HG03045 (cell line): ENCODE results near the gene VSTM2B.
A peak's percentile ranks its signal among the peaks of the same experiment; 100 is the strongest.

Experiments
- ATAC-seq: cut with Tn5 transposase; IDR thresholded peaks from one replicate; pipeline ENCODE4 v1.9.1; 2021; ENCODE audit warnings: mild to moderate bottlenecking, moderate library complexity; ENCODE audit not compliant: unreplicated experiment

The VSTM2B gene

DNA sequence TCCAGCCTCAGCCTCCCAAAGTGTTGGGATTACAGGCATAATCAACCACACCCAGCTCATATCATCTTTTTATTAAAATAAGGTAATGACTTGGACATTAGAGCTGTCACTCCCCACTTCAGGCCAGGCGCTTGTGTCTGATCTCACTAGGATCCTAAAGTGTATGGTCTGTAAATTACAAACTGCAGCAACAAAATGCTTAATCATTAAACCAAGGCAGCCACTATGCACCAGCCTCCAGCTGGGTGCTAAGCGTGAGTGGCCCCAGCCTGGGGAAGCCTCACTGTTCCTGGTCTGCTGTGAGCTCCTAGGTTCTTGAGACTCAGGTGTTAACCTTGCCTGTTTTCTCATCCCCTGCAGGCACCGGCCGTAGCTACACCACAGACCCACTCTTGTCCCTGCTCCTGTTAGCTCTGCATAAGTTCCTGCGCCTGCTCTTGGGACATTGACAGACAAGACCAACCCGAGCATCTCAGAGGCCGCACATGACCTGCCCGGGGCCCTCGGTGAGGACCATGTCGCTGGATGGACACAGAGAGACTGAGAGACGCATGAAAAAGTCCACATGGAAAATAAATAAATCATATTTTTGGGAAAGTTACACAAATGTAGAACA lies 37.8 kb downstream of the VSTM2B start:
- no peak for ATAC-seq

DNA sequence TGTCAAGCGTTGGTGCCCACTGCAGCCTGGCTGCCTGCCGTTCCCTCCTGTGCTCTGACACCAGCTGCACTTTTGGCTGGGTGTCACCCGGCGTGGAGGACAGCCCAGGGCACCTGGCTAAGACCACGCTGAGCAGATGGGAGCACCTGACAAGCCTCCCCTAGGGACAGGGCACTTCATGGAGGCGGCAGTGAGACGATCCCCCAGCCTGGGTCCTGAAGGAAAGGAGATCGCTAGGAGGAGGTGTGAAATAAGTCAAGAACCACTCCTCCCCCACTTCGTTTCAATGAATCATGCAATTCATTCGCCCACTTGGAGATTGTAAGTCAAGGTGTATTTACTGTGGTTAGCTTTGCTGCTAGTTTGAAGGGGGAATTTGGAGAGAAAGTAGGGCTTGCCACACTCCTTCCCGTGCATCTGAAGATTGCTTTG lies 38.8 kb downstream of the VSTM2B start:
- no peak for ATAC-seq

DNA sequence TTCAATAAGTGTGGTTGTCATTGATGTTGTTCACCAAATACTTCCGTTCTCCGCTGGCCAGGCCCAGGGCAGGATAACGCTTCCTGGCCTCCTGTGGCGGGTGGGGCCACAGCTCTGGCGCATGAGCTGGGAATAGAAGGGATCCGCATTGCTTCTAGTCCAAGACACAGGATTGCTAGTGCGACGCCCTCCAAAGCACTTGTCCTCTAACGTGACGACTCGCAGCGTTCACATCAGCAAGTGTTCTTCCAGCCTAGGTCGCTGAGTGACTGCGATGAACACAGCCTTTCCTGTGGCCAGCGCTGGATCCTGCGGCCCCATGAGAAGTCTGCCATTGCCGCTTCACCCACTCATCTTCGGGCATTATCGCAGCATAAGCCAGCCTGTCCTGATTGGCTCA lies 39.4 kb downstream of the VSTM2B start:
- ATAC-seq: no peak

DNA sequence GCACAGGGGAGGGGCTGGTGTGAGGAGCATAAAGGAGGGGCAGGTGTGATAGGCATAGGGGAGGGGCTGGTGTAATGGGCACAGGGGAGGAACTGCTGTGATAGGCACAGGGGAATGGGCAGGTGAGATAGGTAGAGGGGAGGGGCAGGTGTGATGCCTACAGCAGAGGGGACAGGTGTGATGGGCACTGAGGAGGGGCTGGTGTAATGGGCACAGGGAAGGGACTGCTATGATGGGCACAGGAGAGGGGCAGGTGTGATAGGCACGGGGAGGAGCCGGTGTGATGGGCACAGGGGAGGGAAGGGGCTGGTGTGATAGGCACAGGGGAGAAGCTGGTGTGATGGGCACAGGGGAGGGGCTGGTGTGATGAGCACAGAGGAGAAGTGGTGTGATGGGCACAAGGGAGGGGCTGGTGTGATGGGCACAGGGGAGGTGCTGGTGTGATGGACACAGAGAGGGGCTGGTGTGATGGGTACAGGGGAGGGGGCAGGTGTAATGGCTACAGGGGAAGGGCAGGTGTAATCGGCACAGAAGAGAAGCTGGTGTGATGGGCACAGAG lies 40.8 kb downstream of the VSTM2B start:
- ATAC-seq: no peak

DNA sequence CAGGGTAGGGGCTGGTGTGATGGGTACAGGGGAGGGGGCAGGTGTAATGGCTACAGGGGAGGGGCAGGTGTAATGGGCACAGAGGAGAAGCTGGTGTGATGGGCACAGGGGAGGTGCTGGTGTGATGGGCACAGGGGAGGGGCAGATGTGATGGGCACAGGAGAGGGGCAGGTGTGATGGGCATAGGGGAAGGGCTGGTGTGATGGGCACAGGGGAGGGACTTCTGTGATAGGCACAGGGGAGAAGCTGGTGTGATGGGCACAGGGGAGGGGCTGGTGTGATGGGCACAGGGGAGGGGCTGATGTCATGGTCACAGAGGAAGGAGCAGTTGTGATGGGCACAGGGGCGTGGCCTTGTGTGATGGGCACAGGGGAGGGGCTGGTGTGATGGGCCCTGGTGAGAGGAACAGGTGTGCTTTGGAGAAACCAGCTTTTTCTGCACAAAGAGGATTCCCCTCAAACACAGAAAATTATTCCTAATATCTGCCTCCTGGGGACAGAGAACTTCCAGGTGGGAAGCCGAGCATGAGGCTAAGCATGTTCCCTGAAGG lies 41.6 kb downstream of the VSTM2B start:
- no peak for ATAC-seq

DNA sequence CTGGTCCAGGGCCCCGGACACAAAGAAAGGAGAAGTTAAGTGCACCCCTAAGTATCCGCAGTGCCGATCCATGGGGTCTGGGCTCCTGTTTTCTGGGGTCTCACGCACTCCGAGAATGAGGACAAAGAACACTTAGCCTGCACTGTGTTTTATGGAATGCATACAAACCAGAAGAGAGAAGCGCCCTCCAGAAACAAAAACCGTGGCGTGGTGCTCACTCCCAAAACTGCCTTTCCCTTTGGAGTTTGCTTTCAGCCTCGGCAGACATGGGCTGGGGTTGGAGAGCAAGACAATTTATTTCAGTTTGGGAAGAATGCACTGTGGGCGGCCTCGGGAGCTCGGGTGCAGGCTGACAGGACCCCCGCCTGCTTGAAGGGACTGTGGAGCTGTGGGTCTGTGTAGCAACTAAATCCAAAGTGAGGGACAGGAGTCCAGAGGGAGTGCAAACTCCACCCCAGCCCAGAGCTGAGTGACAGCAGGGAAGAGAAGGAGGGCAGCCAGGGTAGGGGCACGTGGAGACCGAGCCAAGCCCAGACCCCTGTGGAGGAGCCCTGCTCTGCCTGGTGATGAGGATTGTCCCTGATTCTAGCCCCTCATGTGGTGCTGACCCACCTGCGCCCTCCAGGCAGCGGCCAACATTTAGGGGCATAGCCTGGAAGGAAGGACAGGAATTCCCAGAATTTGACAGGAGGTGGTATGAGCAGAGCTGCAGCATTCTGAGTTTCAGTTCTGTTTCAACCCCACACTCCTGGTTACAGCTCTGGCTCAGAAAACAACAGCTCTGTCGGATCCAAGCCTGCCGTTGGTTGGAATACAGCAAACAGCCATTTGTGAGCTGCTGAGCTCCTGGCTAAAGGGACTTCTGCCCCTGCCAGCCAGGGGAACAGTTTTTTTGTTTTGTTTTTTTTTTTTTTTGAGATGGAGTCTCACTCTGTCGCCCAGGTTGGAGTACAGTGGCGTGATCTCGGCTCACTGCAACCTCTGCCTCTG lies 42.5 kb downstream of the VSTM2B start:
- ATAC-seq: no peak

DNA sequence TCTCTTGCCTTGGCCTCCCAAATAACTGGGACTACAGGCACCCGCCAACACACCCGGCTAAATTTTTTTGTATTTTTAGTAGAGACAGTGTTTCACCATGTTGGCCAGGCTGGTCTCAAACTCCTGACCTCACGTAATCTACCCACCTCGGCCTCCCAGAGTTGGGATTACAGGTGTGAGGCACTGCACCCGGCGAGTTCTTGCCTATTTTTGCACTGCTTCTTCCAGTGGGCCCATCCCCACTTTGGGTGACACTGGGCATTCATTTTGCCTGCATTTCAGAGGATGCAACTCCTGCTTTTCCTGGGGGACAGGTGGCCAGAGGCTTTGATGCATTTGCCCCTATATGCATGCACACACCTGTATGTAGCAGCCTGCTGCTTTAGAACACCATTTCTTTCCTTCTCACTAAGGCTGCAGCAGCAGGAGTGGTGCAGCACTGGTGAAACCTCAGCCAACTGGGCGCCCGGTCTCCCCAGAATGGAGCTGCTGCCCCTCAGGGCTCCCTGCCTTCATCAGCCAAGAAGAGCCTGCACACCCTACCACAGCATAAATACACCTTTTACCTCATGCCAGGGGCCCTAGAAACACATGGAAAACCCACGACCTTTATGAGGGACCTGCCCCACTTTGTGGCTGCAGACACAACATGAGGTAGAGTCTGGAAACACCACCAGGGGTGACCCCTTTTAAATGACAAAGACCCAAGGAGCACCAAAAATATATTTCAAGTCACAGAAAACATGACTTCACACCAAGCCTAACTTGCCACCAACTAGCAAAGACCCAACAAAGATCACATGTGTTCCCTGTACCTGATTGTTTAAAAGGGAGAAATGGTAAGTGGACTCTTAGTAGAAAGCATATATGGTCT lies 43.5 kb downstream of the VSTM2B start:
- no peak for ATAC-seq

DNA sequence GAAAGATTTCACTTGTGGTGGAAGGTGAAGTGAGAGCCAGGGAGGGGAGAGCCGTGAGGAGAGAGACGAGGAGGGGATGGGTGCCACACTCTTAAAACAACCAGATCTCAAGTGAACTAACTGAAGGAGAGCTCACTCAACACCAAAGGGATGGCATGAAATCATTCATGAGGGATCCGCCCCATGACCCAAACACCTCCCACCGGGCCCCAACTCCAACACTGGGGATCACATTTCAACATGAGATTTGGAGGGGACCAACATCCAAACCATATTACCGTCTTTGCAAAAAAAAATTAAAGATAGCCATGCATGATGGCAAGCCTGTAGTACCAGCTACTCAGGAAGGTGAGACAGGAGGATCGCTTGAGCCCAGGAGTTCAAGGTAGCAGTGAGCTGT lies 45.4 kb downstream of the VSTM2B start:
- no peak for ATAC-seq

DNA sequence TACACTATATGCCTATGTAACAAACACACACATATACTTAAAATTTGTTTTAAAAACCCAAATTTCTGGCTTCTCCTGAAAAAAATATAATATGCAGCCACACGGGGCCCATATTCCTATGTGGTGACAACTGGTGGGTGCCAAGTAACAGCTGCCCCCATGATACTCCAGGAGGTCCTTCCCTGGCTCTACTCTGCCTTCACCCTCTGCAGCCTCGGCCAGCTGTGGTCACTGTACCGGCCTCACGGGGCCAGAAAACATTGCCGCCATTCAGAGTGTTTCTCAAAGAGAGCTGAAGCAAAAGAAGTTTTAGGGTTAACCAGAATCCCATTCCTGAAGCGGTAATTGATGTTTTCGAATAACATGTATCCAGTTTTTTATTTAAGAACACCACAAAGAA lies 47.7 kb downstream of the VSTM2B start:
- ATAC-seq: no peak

DNA sequence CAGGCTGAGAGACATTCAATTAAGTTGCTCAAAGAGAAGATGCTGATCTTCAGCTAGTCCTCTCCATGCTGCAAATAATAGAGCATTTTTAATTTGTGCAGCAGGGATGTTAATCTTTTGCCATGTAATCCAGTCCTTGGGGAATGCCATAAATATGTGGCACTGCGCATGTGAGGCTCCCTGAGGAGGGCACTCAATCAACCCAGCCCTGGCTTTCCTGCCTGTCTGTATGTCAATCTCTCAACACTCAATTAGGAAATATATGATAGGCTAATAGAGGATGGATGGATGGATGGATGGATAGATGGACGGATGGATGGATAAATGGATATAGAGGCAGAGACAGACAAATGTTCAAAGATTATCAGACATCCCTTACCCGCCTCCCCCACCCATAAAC lies 48.7 kb downstream of the VSTM2B start:
- no peak for ATAC-seq

DNA sequence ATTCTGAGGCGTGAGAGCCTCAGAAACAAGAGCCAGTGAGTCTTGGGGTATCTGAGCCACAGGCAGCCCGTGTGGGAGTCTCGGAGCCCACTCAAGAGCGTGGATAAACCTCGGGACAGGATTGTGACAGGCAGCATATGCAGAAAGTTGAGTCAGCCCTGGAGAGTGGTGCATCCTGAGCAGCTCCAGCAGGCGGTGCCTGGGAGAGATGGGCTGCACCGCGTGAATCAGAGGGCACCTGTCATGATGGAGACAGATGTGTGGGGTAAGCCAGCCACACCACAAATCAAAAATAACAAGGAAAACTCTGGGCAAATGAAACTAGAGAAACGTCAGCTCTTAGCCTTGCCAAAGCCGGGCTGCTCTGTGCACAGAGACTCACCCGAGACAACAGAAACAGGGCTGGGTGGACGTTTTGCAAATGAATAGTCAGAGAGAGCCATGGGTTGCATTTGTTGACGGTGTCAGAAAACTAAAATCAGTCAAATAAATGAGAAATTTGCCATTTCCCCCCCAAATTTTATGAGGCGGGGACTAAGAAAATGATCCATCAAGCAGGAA lies 50.3 kb downstream of the VSTM2B start:
- no peak for ATAC-seq

DNA sequence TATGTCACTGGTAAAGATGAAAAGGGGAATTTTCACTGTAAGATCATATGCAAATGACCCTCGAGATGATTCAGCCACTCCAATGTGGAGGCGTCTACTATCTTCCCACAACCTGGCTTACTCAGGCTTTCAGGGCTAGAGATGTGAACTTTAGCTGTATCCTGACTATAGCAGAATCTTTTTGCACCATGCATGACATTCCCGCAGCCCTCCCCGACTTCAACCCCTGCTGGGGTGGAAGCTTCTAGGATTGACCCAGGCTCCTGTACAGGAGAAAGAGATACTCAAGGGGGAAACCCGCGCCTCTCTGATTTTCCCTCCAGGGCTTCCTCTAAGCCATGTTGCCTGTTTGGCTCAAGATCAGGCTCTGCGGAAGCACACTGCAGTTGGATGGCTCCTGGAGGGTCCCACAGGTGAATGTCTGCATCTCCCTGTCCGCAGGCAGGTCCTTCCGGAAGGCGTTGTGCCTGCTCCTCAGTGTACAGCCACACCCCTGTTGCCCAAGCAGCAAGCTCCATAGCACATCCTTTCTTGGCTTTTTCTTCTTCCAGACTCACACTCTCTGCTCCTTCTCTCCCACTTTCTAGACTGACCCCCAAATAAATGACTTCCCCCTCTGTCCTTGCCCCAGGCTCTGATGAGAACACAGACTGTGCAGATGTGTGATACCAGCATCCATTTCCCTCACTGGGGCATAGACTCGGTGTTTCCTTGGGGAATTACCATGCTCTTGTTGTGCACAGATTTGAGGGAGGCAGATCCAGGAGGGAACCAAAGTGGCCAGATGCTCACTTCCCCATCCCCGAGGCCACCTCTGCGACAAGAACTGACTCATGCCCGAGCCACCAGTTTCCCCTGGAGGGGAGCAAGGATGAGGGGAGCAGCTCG lies 51.2 kb downstream of the VSTM2B start:
- ATAC-seq: peak; percentile 57

DNA sequence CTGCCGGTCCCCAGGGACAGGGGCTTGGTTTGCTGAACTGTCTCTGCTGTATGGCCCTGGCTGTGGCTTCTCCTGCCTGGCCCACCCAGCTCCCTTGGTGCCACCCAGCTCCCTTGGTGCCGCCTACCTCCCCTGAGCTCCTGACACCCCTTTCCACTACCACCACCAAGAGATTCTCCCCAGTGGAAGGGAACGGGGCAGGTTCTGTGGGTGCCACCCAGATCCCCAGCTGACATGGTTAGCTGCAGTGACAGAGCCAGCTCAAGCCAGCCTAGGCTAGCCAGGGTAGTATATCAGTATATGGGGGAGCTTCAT lies 51.8 kb downstream of the VSTM2B start:
- ATAC-seq: no peak

DNA sequence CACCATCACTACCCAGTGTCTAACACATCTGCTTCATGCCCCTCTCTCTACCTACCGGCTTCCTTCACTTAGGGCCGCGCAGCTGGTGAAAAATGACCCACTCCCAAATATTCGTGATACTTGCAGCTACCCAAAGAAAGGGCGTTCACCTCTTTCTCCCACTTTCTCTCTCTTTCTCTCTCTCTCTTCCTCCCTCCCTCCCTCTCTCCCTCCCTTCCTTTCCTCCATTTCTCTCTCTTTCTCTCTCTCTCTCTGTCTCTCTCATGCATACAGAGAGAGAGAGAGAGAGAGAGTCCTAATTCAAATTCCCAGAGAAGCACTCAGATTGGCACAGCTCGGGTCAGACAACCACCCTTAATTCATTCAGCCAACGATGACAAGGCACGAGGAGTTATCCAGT lies 52.6 kb downstream of the VSTM2B start:
- no peak for ATAC-seq

DNA sequence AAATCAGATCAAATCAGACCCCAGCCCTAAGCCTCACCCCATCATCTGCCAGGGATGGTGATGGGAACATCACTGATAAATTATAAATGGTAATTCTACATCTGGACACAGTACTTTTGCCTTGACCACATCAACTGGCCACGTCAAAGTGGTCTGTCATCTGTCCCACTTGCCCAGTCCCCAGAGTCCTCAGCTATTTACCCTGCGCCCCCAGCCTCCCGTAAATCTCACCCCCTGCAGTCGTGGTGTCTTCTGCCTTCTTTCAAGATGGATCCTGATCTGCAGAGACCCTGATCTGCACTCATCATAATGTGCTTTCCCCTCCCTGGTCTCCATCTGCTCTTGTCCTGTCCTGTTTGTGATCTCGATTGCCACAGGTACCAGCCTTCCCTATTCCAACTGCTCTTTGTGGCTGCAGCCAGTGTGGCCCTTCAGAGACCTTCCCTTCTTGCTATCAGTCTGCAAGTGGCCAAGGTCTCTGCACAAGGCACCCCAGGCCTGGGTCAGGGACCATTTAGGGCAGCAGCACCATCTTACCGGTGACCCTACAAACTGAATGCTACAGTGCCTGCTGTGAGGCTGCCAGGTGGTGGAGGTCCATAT lies 53.6 kb downstream of the VSTM2B start:
- ATAC-seq: no peak

DNA sequence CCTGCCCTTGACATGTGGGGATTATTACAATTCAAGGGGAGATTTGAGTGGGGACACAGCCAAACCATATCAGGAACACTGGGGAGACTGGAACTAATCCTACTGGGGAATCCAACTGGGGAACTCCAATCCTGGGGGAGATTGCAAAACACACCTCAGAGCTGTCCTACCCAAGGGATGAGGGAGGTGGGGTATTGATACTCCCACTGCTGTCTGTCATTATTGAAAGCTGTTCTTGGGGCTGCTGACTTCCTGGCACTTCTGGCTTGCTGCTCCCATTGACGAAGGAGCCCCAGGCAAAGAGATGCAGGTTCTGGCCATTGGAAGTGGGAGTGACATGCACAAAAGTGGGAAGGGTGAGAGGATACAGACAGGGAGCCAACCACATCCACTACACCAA lies 55.6 kb downstream of the VSTM2B start:
- no peak for ATAC-seq

DNA sequence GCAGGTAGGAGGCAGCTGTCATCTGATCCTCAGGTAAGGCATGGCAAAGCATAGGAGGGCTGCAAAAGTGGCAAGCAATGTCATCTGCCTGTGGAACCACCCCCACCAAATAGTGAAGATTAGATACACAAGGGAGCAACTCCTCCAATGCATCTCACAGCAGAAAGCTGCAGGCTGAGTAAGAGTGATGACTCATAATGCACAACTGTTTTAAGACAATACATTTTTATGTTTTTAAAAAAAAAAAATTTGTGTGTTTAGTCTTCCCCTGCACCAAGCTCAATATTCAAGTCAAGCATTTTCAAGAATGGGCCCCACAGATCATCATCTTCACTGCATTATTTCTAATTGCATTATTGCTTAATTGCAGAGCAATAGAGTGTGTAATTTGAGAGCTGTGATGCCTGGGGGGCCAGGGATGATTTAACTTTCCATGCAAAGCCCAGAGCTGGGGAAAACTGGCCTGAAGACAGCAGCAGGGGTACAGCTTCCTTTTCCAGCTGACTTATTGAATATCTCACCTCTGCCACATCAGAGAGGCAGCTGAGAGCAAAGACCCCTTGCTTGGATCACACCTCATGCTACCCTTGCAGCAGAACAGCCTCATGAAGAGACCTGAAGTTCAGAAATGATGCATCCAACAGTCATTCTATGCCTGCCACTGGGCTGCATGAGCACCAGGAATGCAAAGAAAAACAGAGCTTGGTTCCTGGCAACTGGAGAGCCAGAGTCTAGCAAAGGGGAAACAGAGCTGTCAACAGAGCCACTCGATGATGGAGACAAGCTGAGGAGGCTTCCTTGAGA lies 57.6 kb downstream of the VSTM2B start:
- no peak for ATAC-seq

DNA sequence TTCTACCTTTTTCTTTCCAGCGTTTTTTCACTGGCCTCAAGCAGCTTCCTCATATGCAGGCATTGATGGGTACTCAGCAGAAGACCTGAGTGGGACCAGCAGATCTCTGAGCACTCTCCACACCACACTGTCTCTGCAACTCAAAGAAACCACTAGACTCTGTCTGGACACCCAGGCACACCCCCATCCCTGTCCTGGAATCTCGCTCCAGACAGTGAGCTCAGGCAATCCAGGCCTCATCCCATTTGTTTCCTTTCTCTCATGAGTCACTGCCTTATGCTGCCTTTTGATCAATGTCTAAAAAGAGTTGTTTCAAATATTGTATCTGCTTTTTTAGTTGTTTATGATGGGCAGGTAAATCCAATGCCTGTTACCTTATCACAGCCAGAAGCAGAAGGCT lies 60.6 kb downstream of the VSTM2B start:
- no peak for ATAC-seq
